ENCODE data around the gene MAP4K4. TPM values are rescaled to one million over a fixed set of nuclear protein-coding genes. Genes with fewer than 3 reads are reported as not detected.

The MAP4K4 gene
- total RNA-seq, 1 donor from 2014 or later: 68.4 TPM

- Histone ChIP-seq H3K4me3 (no peak overlapping the region), H3K9me3 (no peaks in the 10 kb centered on the region), H3K27ac (no peak overlapping the region), H3K27me3 (ENCODE audit: low read depth) (no peaks in the 10 kb centered on the region), H3K4me1 (peaks cover 36% of the 10 kb centered on the region), H3K36me3 (no peaks in the 10 kb centered on the region)
- no peak for TF ChIP-seq CTCF (IDR thresholded peaks at IDR 0.05)
- no peak for ATAC-seq
- intact Hi-C loops (cut with DNase I): no loop called here
- no peak for DNase-seq
These were observed 21.0 kb downstream of the MAP4K4 start for GRCh38 chr2:101718479-101718878.

- H3K27me3 ChIP-seq (ENCODE audit: low read depth): no peaks in the 10 kb centered on the region
- intact Hi-C loops (cut with DNase I): no loop called here
- H3K9me3 ChIP-seq: no peaks in the 10 kb centered on the region
- H3K36me3 ChIP-seq: no peaks in the 10 kb centered on the region
- ATAC-seq: peak in 1 of 2 donors; percentile 34
- no peak for TF ChIP-seq CTCF (IDR thresholded peaks at IDR 0.05)
- no peak for DNase-seq
- H3K4me3 ChIP-seq: no peak overlapping the region
- peaks cover 42% of the 10 kb centered on the region for H3K4me1 ChIP-seq
- no peak overlapping the region for H3K27ac ChIP-seq
These were observed 21.6 kb downstream of the MAP4K4 start for GRCh38 chr2:101718993-101719571.

GRCh38 chr2:101720732-101721131, 23.2 kb downstream of the MAP4K4 start:
- no peak for TF ChIP-seq CTCF (IDR thresholded peaks at IDR 0.05)
- no peaks in the 10 kb centered on the region for H3K9me3 ChIP-seq
- no peak for ATAC-seq
- H3K36me3 ChIP-seq: no peaks in the 10 kb centered on the region
- H3K4me3 ChIP-seq: no peak overlapping the region
- H3K27me3 ChIP-seq (ENCODE audit: low read depth): no peaks in the 10 kb centered on the region
- peaks cover 58% of the 10 kb centered on the region for H3K4me1 ChIP-seq
- no peak overlapping the region for H3K27ac ChIP-seq
- intact Hi-C loops (cut with DNase I): no loop called here
- DNase-seq: no peak

- no peaks in the 10 kb centered on the region for H3K9me3 ChIP-seq
- H3K4me1 ChIP-seq: peaks cover 45% of the 10 kb centered on the region
- intact Hi-C loops (cut with DNase I): no loop called here
- peak overlapping the region; percentile 10 for H3K27ac ChIP-seq
- TF ChIP-seq CTCF (IDR thresholded peaks at IDR 0.05): no peak
- DNase-seq: no peak
- H3K36me3 ChIP-seq: no peaks in the 10 kb centered on the region
- H3K4me3 ChIP-seq: no peak overlapping the region
- H3K27me3 ChIP-seq (ENCODE audit: low read depth): no peaks in the 10 kb centered on the region
- ATAC-seq: peak in 1 of 2 donors; percentile 44
These were observed 25.4 kb downstream of the MAP4K4 start for GRCh38 chr2:101722864-101723263.

GRCh38 chr2:101723371-101724124, 26.0 kb downstream of the MAP4K4 start:
- ATAC-seq (peak; percentile 82 to 92), DNase-seq (no peak)
- Histone ChIP-seq H3K27me3 (ENCODE audit: low read depth) (no peaks in the 10 kb centered on the region), H3K27ac (peak overlapping the region; percentile 10), H3K9me3 (no peaks in the 10 kb centered on the region), H3K4me3 (peak overlapping the region; percentile 24), H3K36me3 (no peaks in the 10 kb centered on the region), H3K4me1 (peaks cover 42% of the 10 kb centered on the region)
- intact Hi-C loops (cut with DNase I): no loop called here
- TF ChIP-seq CTCF (IDR thresholded peaks at IDR 0.05): no peak

Data from lower lobe of right lung (tissue), 2 donors.